NCI-H2107 treated with DMSO at 0.1 percent for 48 hours (cell line): ENCODE results near the gene RRAGB.
"Not testable (repeated sequence)": the region's sequence is repeated elsewhere in the genome, so short reads cannot be mapped to it uniquely, and the experiment has no call there.

Experiments
- DNase-seq: peaks from one replicate; lab custom pipeline; 2025; ENCODE audit not compliant: unreplicated experiment; lab: John Stamatoyannopoulos, UW

The RRAGB gene

GRCh38 chrX:55767100-55767499 lies 49.6 kb downstream of the RRAGB start:
- no peak for DNase-seq

- DNase-seq: not testable (repeated sequence)
Observed at GRCh38 chrX:55774419-55774818, 56.9 kb downstream of the RRAGB start.

GRCh38 chrX:55777596-55777995 lies 60.0 kb downstream of the RRAGB start:
- no peak for DNase-seq

- DNase-seq: no peak
Observed at GRCh38 chrX:55778322-55778721, 60.8 kb downstream of the RRAGB start.

GRCh38 chrX:55783723-55784122 lies 66.2 kb downstream of the RRAGB start:
- DNase-seq: no peak

- no peak for DNase-seq
Observed at GRCh38 chrX:55787063-55787462, 69.5 kb downstream of the RRAGB start.

GRCh38 chrX:55787727-55788126 lies 70.2 kb downstream of the RRAGB start:
- DNase-seq: no peak

GRCh38 chrX:55794405-55794804 lies 76.9 kb downstream of the RRAGB start:
- DNase-seq: no peak

- DNase-seq: no peak
Observed at GRCh38 chrX:55796496-55796895, 78.9 kb downstream of the RRAGB start.

- DNase-seq: peak; percentile 1
Observed at GRCh38 chrX:55801811-55802210, 84.3 kb downstream of the RRAGB start.
